ENCODE measurements around the gene CEBPB.

- TF ChIP-seq CEBPB (IDR thresholded peaks at IDR 0.05) = no peak
- no peak for TF ChIP-seq YY1 (IDR thresholded peaks at IDR 0.05; ENCODE audit: low read depth)
- no peak for TF ChIP-seq ZBTB7A (IDR thresholded peaks at IDR 0.05; ENCODE audit: low read depth)
- no peak for TF ChIP-seq EGR1 (IDR thresholded peaks at IDR 0.05)
- TF ChIP-seq USF1 (IDR thresholded peaks at IDR 0.05) = no peak
- no peak for TF ChIP-seq REST (IDR thresholded peaks at IDR 0.05; ENCODE audit: low read depth)
- TF ChIP-seq EP300 (IDR thresholded peaks at IDR 0.05; ENCODE audit: borderline replicate concordance) = no peak
- no peak for TF ChIP-seq TCF12 (IDR thresholded peaks at IDR 0.05; ENCODE audit: low read depth)
- no peak for TF ChIP-seq TAF1 (IDR thresholded peaks at IDR 0.05; ENCODE audit: low read depth)
- no peak for TF ChIP-seq FOXM1 (IDR thresholded peaks at IDR 0.05; ENCODE audit: borderline replicate concordance, low read depth)
- TF ChIP-seq RAD21 (IDR thresholded peaks at IDR 0.05; ENCODE audit: low read depth) = no peak
These were observed 24.6 kb downstream of the CEBPB start for GRCh38 chr20:50215101-50215690.

Measured in Ishikawa (cell line).